HUES64 (cell line): ENCODE measurements around the gene COX7A2.

Experiments used
- H3K27ac ChIP-seq: 2 replicates; pipeline ENCODE4 v1.7.0; 2013; ENCODE audit warnings: low read depth, low read length, inconsistent platforms
- H3K27me3 ChIP-seq: 2 replicates; pipeline ENCODE4 v1.6.1; 2013; ENCODE audit warnings: mild to moderate bottlenecking, low read length; ENCODE audit not compliant: insufficient read depth
- H3K36me3 ChIP-seq: 2 replicates; pipeline ENCODE4 v1.6.1; 2013; ENCODE audit warnings: mild to moderate bottlenecking, low read length; ENCODE audit not compliant: insufficient read depth
- H3K4me1 ChIP-seq: 2 replicates; pipeline ENCODE4 v1.6.1; 2013; ENCODE audit warnings: mild to moderate bottlenecking, low read length, moderate library complexity; ENCODE audit not compliant: insufficient read depth
- H3K4me3 ChIP-seq: 2 replicates; pipeline ENCODE4 v1.5.1; 2013; ENCODE audit warnings: mild to moderate bottlenecking, low read length, moderate library complexity
- H3K9ac ChIP-seq: 2 replicates; pipeline ENCODE4 v1.6.1; 2013; ENCODE audit warnings: mild to moderate bottlenecking, low read depth, low read length
- H3K9me3 ChIP-seq: 2 replicates; pipeline ENCODE4 v1.6.1; 2013; ENCODE audit warnings: low read depth, low read length; ENCODE audit not compliant: insufficient read depth
- WGBS: fragments of 150-250, 120-280 bp; methylation state at CpG from one replicate; pipeline ENCODE4 v1.1.7; 2013; ENCODE audit warnings: missing lambda C conversion rate; 5-methylcytosine and 5-hydroxymethylcytosine counted together

Gene COX7A2

GRCh38 chr6:75219263-75219662 is 24.3 kb downstream of the COX7A2 start:
- Histone ChIP-seq H3K4me3 (no peak overlapping the region), H3K27me3 (no peaks in the 10 kb centered on the region), H3K9ac (no peak overlapping the region), H3K4me1 (peaks cover 8% of the 10 kb centered on the region), H3K27ac (no peak overlapping the region), H3K36me3 (no peaks in the 10 kb centered on the region), H3K9me3 (no peaks in the 10 kb centered on the region)
- WGBS, result 88% methylated on average over 3 of the region's 3 CpGs

GRCh38 chr6:75217193-75217592 is 26.4 kb downstream of the COX7A2 start:
- peaks cover 18% of the 10 kb centered on the region for H3K4me1 ChIP-seq
- 81% methylated on average over 3 of the region's 4 CpGs for WGBS

GRCh38 chr6:75215291-75215690 is 28.3 kb downstream of the COX7A2 start:
- 86% methylated on average over 4 of the region's 4 CpGs for WGBS
- no peak overlapping the region for H3K4me3 ChIP-seq
- no peak overlapping the region for H3K9ac ChIP-seq
- H3K9me3 ChIP-seq, result no peaks in the 10 kb centered on the region
- no peaks in the 10 kb centered on the region for H3K27me3 ChIP-seq
- H3K27ac ChIP-seq, result no peak overlapping the region
- H3K4me1 ChIP-seq, result peaks cover 28% of the 10 kb centered on the region
- H3K36me3 ChIP-seq, result no peaks in the 10 kb centered on the region

More at GRCh38 chr6:75217193-75217592, 26.4 kb downstream of the COX7A2 start:
- Histone ChIP-seq H3K9ac (no peak overlapping the region), H3K27me3 (no peaks in the 10 kb centered on the region), H3K36me3 (no peaks in the 10 kb centered on the region), H3K4me3 (no peak overlapping the region), H3K27ac (no peak overlapping the region), H3K9me3 (no peaks in the 10 kb centered on the region)

- H3K36me3 ChIP-seq, result no peaks in the 10 kb centered on the region
- H3K4me3 ChIP-seq, result no peak overlapping the region
- no peaks in the 10 kb centered on the region for H3K9me3 ChIP-seq
- peak overlapping the region; percentile 47; the same call in 1 of the 2 replicates for H3K27ac ChIP-seq
- H3K4me1 ChIP-seq, result peaks cover 28% of the 10 kb centered on the region
- no peak overlapping the region for H3K9ac ChIP-seq
- peaks cover 13% of the 10 kb centered on the region for H3K27me3 ChIP-seq
- 90% methylated on average over 2 of the region's 2 CpGs for WGBS
Measured at GRCh38 chr6:75213732-75214131, 29.9 kb downstream of the COX7A2 start.

GRCh38 chr6:75213112-75213511 is 30.5 kb downstream of the COX7A2 start:
- Histone ChIP-seq H3K9ac (no peak overlapping the region), H3K27me3 (peaks cover 19% of the 10 kb centered on the region), H3K4me1 (peaks cover 34% of the 10 kb centered on the region), H3K27ac (peak overlapping the region; percentile 47; the same call in 1 of the 2 replicates), H3K36me3 (no peaks in the 10 kb centered on the region), H3K4me3 (no peak overlapping the region), H3K9me3 (no peaks in the 10 kb centered on the region)
- WGBS, result 0% methylated on average over 1 of the region's 1 CpG

- H3K9ac ChIP-seq, result no peak overlapping the region
- peaks cover 34% of the 10 kb centered on the region for H3K4me1 ChIP-seq
- H3K9me3 ChIP-seq, result no peaks in the 10 kb centered on the region
- WGBS, result 46% methylated on average over 3 of the region's 3 CpGs
- no peaks in the 10 kb centered on the region for H3K36me3 ChIP-seq
- H3K27ac ChIP-seq, result peak overlapping the region; percentile 8; the same call in 1 of the 2 replicates
- H3K4me3 ChIP-seq, result no peak overlapping the region
- peaks cover 29% of the 10 kb centered on the region for H3K27me3 ChIP-seq
Measured at GRCh38 chr6:75211920-75212590, 31.5 kb downstream of the COX7A2 start.

- Histone ChIP-seq H3K9me3 (no peaks in the 10 kb centered on the region), H3K27me3 (peaks cover 39% of the 10 kb centered on the region), H3K4me1 (peaks cover 34% of the 10 kb centered on the region), H3K4me3 (no peak overlapping the region), H3K27ac (no peak overlapping the region), H3K9ac (no peak overlapping the region), H3K36me3 (no peaks in the 10 kb centered on the region)
- 53% methylated on average over 7 of the region's 10 CpGs for WGBS
Measured at GRCh38 chr6:75210885-75211739, 32.5 kb downstream of the COX7A2 start.

GRCh38 chr6:75209184-75209723 is 34.3 kb downstream of the COX7A2 start:
- 48% methylated on average over 7 of the region's 7 CpGs for WGBS
- H3K9me3 ChIP-seq, result no peaks in the 10 kb centered on the region
- H3K4me1 ChIP-seq, result peaks cover 40% of the 10 kb centered on the region
- no peak overlapping the region for H3K4me3 ChIP-seq
- H3K27me3 ChIP-seq, result peaks cover 57% of the 10 kb centered on the region
- no peaks in the 10 kb centered on the region for H3K36me3 ChIP-seq
- H3K9ac ChIP-seq, result no peak overlapping the region
- no peak overlapping the region for H3K27ac ChIP-seq

GRCh38 chr6:75208298-75209183 is 35.1 kb downstream of the COX7A2 start:
- 6% methylated on average over 32 of the region's 33 CpGs for WGBS
- Histone ChIP-seq H3K27ac (no peak overlapping the region), H3K36me3 (no peaks in the 10 kb centered on the region), H3K4me3 (peak overlapping the region; percentile 69), H3K9me3 (no peaks in the 10 kb centered on the region), H3K4me1 (peaks cover 36% of the 10 kb centered on the region), H3K27me3 (peaks cover 65% of the 10 kb centered on the region), H3K9ac (no peak overlapping the region)

- peak overlapping the region; percentile 69 for H3K4me3 ChIP-seq
- no peaks in the 10 kb centered on the region for H3K36me3 ChIP-seq
- H3K4me1 ChIP-seq, result peaks cover 22% of the 10 kb centered on the region; the same call in 1 of the 2 replicates
- H3K27ac ChIP-seq, result no peak overlapping the region
- no peaks in the 10 kb centered on the region for H3K9me3 ChIP-seq
- whole genome bisulfite sequencing, result 1% methylated on average over 35 of the region's 35 CpGs
- peaks cover 82% of the 10 kb centered on the region for H3K27me3 ChIP-seq
- no peak overlapping the region for H3K9ac ChIP-seq
Measured at GRCh38 chr6:75206576-75207342, 36.8 kb downstream of the COX7A2 start.
